ENCODE measurements around the gene CNGB1. TPM values are rescaled to one million over a fixed set of nuclear protein-coding genes. Genes with fewer than 3 reads are reported as not detected.
"Not testable (repeated sequence)": the region's sequence is repeated elsewhere in the genome, so short reads cannot be mapped to it uniquely, and the experiment has no call there.

CNGB1 gene
- total and polyA plus RNA-seq, 4 donors = under 0.01 TPM; not detected in 2

GRCh38 chr16:57979006-57979585, 8.2 kb upstream of the CNGB1 start:
- H3K4me3 ChIP-seq (ENCODE audit: low read depth in 1 of 3, low read length in 3 of 3) = no peak overlapping the region
- DNase-seq (ENCODE audit: low spot score) = no peak
- H3K9ac ChIP-seq (ENCODE audit: low read depth in 1 of 2, low read length in 2 of 2) = no peak overlapping the region
- H3K27me3 ChIP-seq (ENCODE audit: control insufficient read depth in 4 of 4, insufficient read depth in 4 of 4, low read length in 3 of 4) = no peaks in the 10 kb centered on the region
- no peak overlapping the region for H3K27ac ChIP-seq (ENCODE audit: low read depth in 1 of 2, low read length in 2 of 2)
- no peaks in the 10 kb centered on the region for H3K36me3 ChIP-seq (ENCODE audit: control insufficient read depth in 4 of 4, insufficient read depth in 3 of 4, low read depth in 1 of 4, low read length in 3 of 4)
- TF ChIP-seq ATF3 (IDR thresholded peaks at IDR 0.05) (no peak), REST (IDR thresholded peaks at IDR 0.05) (no peak), CTCF (IDR thresholded peaks at IDR 0.05; ENCODE audit: low read depth, low read length, missing input control) (no peak), JUND (IDR thresholded peaks at IDR 0.05) (no peak), SP1 (IDR thresholded peaks at IDR 0.05) (no peak), RXRA (IDR thresholded peaks at IDR 0.05) (no peak), MAX (IDR thresholded peaks at IDR 0.05) (no peak), EGR1 (IDR thresholded peaks at IDR 0.05; ENCODE audit: low read depth in 2 of 2) (no peak), HNF4A (conservative IDR thresholded peaks at IDR 0.05) (no peak), FOXA2 (IDR thresholded peaks at IDR 0.05) (no peak), GABPA (IDR thresholded peaks at IDR 0.05 in 1 of 2, conservative IDR thresholded peaks at IDR 0.05 in 1 of 2) (no peak), RAD21 (IDR thresholded peaks at IDR 0.05) (no peak), ZBTB33 (IDR thresholded peaks at IDR 0.05) (no peak), NR2F2 (IDR thresholded peaks at IDR 0.05) (no peak), TAF1 (conservative IDR thresholded peaks at IDR 0.05) (no peak), YY1 (IDR thresholded peaks at IDR 0.05) (no peak), FOXA1 (IDR thresholded peaks at IDR 0.05) (no peak), HNF4G (IDR thresholded peaks at IDR 0.05) (no peak)
- H3K4me1 ChIP-seq (ENCODE audit: control insufficient read depth in 4 of 4, insufficient read depth in 4 of 4, low read length in 3 of 4) = no peaks in the 10 kb centered on the region
- 92% methylated on average over 11 of the region's 11 CpGs for WGBS
- no peaks in the 10 kb centered on the region for H3K9me3 ChIP-seq (ENCODE audit: control insufficient read depth in 4 of 4, low read length in 3 of 4)

GRCh38 chr16:57978070-57978465, 7.1 kb upstream of the CNGB1 start:
- not testable (repeated sequence) for H3K4me1 ChIP-seq (ENCODE audit: control insufficient read depth in 4 of 4, insufficient read depth in 4 of 4, low read length in 3 of 4); H3K27ac ChIP-seq (ENCODE audit: low read depth in 1 of 2, low read length in 2 of 2); H3K9ac ChIP-seq (ENCODE audit: low read depth in 1 of 2, low read length in 2 of 2); H3K27me3 ChIP-seq (ENCODE audit: control insufficient read depth in 4 of 4, insufficient read depth in 4 of 4, low read length in 3 of 4); H3K36me3 ChIP-seq (ENCODE audit: control insufficient read depth in 4 of 4, insufficient read depth in 3 of 4, low read depth in 1 of 4, low read length in 3 of 4); DNase-seq (ENCODE audit: low spot score); H3K4me3 ChIP-seq (ENCODE audit: low read depth in 1 of 3, low read length in 3 of 3); H3K9me3 ChIP-seq (ENCODE audit: control insufficient read depth in 4 of 4, low read length in 3 of 4)
- 96% methylated on average over 2 of the region's 2 CpGs for whole genome bisulfite sequencing

Data from liver (tissue), 9 donors.